Measurements from ENCODE around the gene EIF5A.
A peak's percentile ranks its signal among the peaks of the same experiment; 100 is the strongest.

GRCh38 chr17:7329374-7329996, 22.1 kb downstream of the EIF5A start:
- peak; percentile 73; the same call in 1 of the 2 replicates for TF ChIP-seq MAX (IDR thresholded peaks at IDR 0.05)
- no peak for TF ChIP-seq ZBTB33 (IDR thresholded peaks at IDR 0.05; ENCODE audit: extremely low read depth, insufficient replicate concordance, low read length)

All from HCT116 (cell line).